ENCODE measurements around the gene HNRNPLL. TPM values are rescaled to one million over a fixed set of nuclear protein-coding genes. Genes with fewer than 3 reads are reported as not detected.

Gene HNRNPLL
- total and polyA plus RNA-seq, 8 donors = 4.9 to 20.8 (median 14.3) TPM

DNA sequence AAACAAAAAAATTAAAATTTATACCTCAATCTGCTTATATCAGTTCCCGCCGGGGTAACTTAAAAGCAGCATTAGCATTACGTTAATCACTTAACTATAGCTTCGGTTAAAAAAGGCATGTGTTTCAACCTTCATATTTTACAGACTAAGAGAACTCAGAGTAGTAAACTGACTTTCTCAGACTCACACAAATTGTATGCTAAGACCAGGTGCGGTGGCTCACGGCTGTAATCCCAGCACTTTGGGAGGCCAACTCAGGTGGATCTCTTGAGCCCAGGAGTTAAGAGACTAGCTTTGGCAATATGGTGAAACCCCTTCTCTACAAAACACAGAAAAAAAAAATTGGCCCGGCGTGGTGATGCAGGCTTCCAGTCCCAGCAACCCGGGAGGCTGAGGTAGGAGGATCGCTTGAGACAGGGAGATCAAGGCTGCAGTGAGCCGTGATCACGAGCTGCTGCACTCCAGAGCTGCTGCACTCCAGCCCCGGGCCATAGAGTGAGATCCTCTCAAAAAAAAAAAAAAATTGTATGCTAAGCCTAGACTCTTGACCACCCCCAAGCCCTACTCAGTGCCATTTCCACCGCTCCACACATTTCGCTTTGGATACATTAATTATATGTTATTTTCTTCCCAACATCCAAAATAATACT lies 2.4 kb downstream of the HNRNPLL start:
- no peak for DNase-seq

DNA sequence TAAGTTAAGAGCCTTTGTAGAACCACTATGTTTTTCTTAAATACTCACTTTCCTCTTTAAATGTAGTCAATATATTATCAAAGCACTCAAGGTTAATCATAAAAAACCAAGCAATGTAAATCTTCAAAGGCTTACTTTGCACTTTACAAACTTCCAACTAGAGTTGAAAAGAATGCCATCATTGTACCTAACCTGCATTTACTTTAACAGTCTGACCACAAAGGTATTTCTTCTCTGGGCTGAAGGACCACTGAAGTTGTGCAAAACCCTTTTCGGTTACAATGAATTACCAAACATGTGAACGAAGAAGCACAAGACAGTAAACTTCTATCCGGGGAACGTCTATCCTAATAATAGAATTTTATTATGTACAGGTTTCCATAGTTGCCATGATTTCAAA lies 3.0 kb downstream of the HNRNPLL start:
- H3K27ac ChIP-seq = no peak overlapping the region

More for the DNA sequence above, 2.4 kb downstream of the HNRNPLL start:
- intact Hi-C loops (cut with DNase I) = no loop called here
- peaks cover 16 to 28% (median 26%) of the 10 kb centered on the region in 3 donors for H3K4me1 ChIP-seq
- H3K27ac ChIP-seq = no peak overlapping the region
- ATAC-seq = no peak
- H3K36me3 ChIP-seq = no peaks in the 10 kb centered on the region
- TF ChIP-seq, protein P1, sequence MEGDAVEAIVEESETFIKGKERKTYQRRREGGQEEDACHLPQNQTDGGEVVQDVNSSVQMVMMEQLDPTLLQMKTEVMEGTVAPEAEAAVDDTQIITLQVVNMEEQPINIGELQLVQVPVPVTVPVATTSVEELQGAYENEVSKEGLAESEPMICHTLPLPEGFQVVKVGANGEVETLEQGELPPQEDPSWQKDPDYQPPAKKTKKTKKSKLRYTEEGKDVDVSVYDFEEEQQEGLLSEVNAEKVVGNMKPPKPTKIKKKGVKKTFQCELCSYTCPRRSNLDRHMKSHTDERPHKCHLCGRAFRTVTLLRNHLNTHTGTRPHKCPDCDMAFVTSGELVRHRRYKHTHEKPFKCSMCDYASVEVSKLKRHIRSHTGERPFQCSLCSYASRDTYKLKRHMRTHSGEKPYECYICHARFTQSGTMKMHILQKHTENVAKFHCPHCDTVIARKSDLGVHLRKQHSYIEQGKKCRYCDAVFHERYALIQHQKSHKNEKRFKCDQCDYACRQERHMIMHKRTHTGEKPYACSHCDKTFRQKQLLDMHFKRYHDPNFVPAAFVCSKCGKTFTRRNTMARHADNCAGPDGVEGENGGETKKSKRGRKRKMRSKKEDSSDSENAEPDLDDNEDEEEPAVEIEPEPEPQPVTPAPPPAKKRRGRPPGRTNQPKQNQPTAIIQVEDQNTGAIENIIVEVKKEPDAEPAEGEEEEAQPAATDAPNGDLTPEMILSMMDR (IDR thresholded peaks at IDR 0.05) = no peak
- WGBS, 2 donors = 30 to 33% methylated on average over 15 of the region's 15 CpGs
- no peak for FAIRE-seq
- no peaks in the 10 kb centered on the region for H3K27me3 ChIP-seq
- peak overlapping the region in 2 of 4 donors; percentile 84 to 94 for H3K4me3 ChIP-seq
- H3K9me3 ChIP-seq = no peaks in the 10 kb centered on the region

DNA sequence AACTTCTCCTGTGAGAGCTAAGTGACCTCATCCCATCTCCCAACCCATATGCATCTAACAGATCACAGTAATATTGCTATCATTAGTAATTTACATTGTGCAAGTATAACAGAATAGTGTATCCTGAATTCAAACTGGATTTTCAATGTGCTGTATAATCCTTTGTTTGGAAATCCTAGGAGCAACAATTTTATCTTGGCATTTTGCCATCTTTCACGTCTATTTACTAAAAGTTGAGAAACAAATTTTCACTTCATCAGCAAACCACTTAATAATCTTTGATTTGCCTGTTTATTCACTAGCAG lies 3.8 kb downstream of the HNRNPLL start:
- no peak overlapping the region for H3K4me3 ChIP-seq
- TF ChIP-seq, protein P1 (IDR thresholded peaks at IDR 0.05) = no peak
- no peak for FAIRE-seq
- H3K9me3 ChIP-seq = no peaks in the 10 kb centered on the region
- no peak for DNase-seq
- no peak overlapping the region for H3K27ac ChIP-seq
- H3K4me1 ChIP-seq = peaks cover 16 to 28% (median 26%) of the 10 kb centered on the region in 3 donors
- H3K36me3 ChIP-seq = no peaks in the 10 kb centered on the region
- ATAC-seq = no peak
- intact Hi-C loops (cut with DNase I) = no loop called here
- no peaks in the 10 kb centered on the region for H3K27me3 ChIP-seq
- WGBS, 2 donors = 0% methylated on average over 1 of the region's 1 CpG

More for the DNA sequence above, 3.0 kb downstream of the HNRNPLL start:
- peaks cover 16 to 28% (median 26%) of the 10 kb centered on the region in 3 donors for H3K4me1 ChIP-seq
- no peaks in the 10 kb centered on the region for H3K36me3 ChIP-seq
- ATAC-seq = no peak
- H3K4me3 ChIP-seq = peak overlapping the region in 1 of 4 donors; percentile 84
- H3K27me3 ChIP-seq = no peaks in the 10 kb centered on the region
- TF ChIP-seq, protein P1 (IDR thresholded peaks at IDR 0.05) = no peak
- H3K9me3 ChIP-seq = no peaks in the 10 kb centered on the region
- 19 to 32% methylated on average over 4 of the region's 4 CpGs for WGBS, 2 donors
- DNase-seq = no peak
- intact Hi-C loops (cut with DNase I) = no loop called here
- FAIRE-seq = no peak

DNA sequence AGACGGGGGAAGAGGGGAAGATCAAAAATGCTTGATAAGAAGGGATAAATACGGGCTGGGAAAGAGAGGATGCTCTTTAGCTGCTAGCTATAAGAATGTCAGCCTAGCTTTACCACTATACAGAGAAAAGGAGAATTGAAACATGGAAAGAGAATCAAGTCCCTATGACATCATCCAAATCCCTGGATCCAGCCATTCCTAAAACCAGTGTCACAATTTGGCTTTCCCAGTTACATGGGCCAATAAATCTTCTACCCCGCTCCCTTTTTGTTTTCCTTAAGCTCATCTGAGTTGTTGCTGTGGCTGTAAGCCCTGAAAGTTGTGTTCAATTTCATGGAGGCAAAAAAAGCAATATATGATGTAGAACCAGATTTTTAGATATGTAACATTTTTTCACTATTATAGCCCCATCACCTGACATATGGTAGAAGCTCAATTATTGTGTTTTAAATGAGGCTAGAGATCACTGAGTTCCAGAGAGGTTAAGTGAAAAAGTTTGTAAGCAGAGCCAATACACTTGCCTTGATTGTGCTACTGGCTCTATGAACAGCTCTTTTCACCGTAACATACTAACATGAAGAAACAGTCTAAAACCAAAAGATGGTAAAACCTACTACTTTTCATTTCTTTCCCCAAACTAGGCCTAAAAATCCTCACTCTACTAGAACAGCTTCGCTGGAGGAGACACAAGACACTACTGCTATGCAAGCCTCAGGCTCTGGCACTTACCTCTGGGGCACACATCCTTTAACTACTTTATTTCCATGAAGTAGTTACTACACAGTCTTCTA lies 4.3 kb downstream of the HNRNPLL start:
- WGBS, 2 donors = 84 to 90% methylated on average over 5 of the region's 5 CpGs
- H3K4me3 ChIP-seq = no peak overlapping the region
- no peak for FAIRE-seq

More for the DNA sequence above, 4.3 kb downstream of the HNRNPLL start:
- Histone ChIP-seq H3K27me3 (no peaks in the 10 kb centered on the region), H3K9me3 (no peaks in the 10 kb centered on the region), H3K36me3 (no peaks in the 10 kb centered on the region), H3K4me1 (peaks cover 16 to 26% (median 24%) of the 10 kb centered on the region in 3 donors), H3K27ac (no peak overlapping the region)
- ATAC-seq (no peak), DNase-seq (no peak)
- TF ChIP-seq, protein P1 (IDR thresholded peaks at IDR 0.05) = no peak
- intact Hi-C loops (cut with DNase I) = no loop called here
